Measurements from ENCODE around the gene PPFIBP1. TPM values are rescaled to one million over a fixed set of nuclear protein-coding genes. Genes with fewer than 3 reads are reported as not detected.

PPFIBP1 gene
- total and polyA plus RNA-seq, 2 of the 8 experiments (the other 6 are each of a cell fraction or from before 2014, with no cell fraction given): 7.7 to 31.3 TPM

GRCh38 chr12:27573972-27574371, 50.0 kb downstream of the PPFIBP1 start (continued):
- TF ChIP-seq CHD7 (IDR thresholded peaks at IDR 0.05; ENCODE audit: insufficient replicate concordance, low read length) (no peak), GABPA (IDR thresholded peaks at IDR 0.05; ENCODE audit: borderline replicate concordance, insufficient read depth, low read length) (no peak), SIN3A (conservative IDR thresholded peaks at IDR 0.05 in 1 of 2, IDR thresholded peaks at IDR 0.05 in 1 of 2; ENCODE audit: low read depth in 1 of 2, low read length in 2 of 2) (no peak), SP4 (IDR thresholded peaks at IDR 0.05; ENCODE audit: low read length) (no peak), NRF1 (IDR thresholded peaks at IDR 0.05; ENCODE audit: low read depth, low read length) (no peak), CTCF (IDR thresholded peaks at IDR 0.05; ENCODE audit: control extremely low read depth in 1 of 3, insufficient read depth in 1 of 3, low read depth in 1 of 3, low read length in 3 of 3) (no peak), PHF8 (conservative IDR thresholded peaks at IDR 0.05; ENCODE audit: low read depth, low read length) (no peak), CBX8 (IDR thresholded peaks at IDR 0.05; ENCODE audit: borderline replicate concordance, low read depth, low read length) (no peak)

Measured in H1 (cell line).